HG02759 (cell line): ENCODE measurements around the gene ITFG1.

Experiments
- ATAC-seq: cut with Tn5 transposase; IDR thresholded peaks from one replicate; pipeline ENCODE4 v1.9.1; 2021; ENCODE audit warnings: mild to moderate bottlenecking, moderate library complexity; ENCODE audit not compliant: unreplicated experiment

Gene ITFG1

DNA sequence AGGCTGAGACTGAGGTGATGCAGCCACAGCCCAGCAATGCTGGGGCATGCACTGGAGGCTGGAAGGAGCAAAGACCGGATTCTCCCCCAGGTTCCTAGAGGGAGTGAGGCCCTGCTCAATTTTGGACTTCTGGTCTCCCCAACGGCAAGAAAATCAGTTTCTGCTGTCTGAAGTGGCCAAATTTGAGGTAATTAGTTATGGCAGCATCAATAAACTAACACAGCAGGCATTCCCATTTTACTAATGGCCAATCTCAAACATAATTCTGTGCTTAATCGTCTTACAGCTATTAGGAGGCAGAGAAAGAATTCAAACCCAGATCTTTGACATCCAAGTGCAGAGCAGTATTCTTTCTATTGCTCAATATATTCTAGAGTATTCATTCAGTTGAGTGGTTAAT, 333.3 kb downstream of the ITFG1 start:
- no peak for ATAC-seq

DNA sequence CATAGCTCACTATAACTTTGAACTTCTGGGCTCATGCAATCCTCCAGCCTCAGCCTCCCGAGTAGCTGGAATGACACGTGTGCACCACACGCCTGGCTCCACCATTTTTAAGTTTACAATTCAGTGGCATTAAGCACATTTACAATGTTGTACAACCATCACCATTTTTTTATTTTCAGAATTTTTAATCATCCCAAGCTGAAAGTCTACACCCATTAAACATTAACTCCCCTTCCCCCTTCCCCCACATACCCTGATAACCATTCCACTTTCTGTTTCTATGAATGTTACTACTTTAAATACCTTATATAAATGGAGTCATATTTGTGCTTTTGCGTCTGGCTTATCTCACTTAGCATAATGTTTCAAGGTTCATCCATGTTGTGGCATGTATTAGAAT, 335.1 kb downstream of the ITFG1 start:
- ATAC-seq, result no peak

DNA sequence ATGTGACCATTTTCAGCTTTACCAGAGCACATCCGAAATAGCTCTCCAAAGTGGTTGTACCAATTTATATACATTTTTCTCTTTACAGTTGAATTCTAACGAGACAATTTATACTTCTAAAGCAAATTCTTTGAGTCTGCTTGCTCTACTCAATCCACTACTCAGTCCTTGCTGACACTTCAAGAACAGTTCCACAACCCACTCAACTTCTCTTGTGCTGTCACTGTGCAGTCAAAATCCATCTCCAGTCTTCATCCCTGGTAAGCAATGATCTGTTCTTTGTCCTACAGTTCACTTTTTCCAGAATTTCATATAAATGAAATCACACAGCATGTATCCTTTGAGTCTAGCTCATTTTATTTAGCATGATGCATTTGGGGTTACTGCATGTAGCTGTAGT, 347.7 kb downstream of the ITFG1 start:
- ATAC-seq, result no peak

DNA sequence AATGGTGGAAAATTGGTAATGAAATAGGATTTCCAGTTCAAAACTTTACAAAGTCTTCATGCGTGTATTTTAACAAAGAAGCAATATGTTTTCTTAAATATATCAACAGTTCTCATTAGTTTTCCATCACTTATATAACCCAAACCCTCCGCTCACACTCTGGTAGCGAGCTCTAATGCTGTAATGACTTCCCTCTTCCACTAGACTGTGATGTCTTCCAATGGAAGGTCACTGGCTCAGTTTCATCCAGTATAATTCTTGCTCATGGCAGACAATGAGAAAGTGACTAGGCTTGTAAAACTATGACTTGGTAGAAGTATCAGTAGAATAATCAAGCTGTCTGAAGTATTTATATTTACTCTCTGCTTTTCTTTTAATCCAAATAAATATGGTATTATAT, 349.9 kb downstream of the ITFG1 start:
- ATAC-seq, result no peak

DNA sequence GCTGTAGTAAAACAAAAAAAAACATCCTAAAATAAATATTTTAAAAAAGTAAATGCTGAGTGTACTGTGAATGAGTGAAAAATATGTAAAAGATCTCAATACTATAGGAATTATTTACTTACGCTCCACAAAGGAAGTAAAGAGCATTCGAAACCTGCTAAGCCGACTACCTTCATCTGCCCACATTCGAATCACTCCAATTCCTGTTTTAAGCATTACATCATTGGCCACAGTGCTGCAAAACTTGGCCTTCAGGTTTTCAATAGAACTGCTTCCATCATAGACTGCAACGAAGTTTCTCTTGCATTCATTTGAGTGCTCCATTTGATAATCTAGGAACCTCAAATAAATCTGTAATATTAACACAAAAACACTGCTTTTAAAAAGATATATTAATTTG, 351.5 kb downstream of the ITFG1 start:
- ATAC-seq, result no peak
